Testis (tissue), 3 donors: ENCODE data around the gene LRRK1. TPM values are rescaled to one million over a fixed set of nuclear protein-coding genes. Genes with fewer than 3 reads are reported as not detected.
A peak's percentile ranks its signal among the peaks of the same experiment; 100 is the strongest.

ENCODE experiments used
- DNase-seq: peaks from one replicate; pipeline ENCODE4 v3.0.0-alpha.2; 2019
- H3K27ac ChIP-seq, 2 donors: fragments of 200-600 bp; sonication (generic); one replicate each; pipeline ENCODE4 v1.5.1; 2019
- H3K27me3 ChIP-seq: fragments of 200-600 bp; sonication (generic); one replicate; pipeline ENCODE4 v1.5.1; 2019
- H3K36me3 ChIP-seq: fragments of 200-600 bp; sonication (generic); one replicate; pipeline ENCODE4 v1.5.1; 2017; ENCODE audit warnings: low read depth; ENCODE audit errors: missing control alignments
- H3K4me1 ChIP-seq: fragments of 200-600 bp; sonication (generic); one replicate; pipeline ENCODE4 v1.5.1; 2019
- H3K4me3 ChIP-seq, 2 donors: fragments of 200-600 bp; sonication (generic); one replicate each; pipeline ENCODE4 v1.5.1; 2017 to 2019
- H3K9me3 ChIP-seq: fragments of 200-600 bp; sonication (generic); one replicate; pipeline ENCODE4 v1.5.1; 2017
- CTCF ChIP-seq, 3 experiments: fragments of 450-650 bp in 2 of 3; fragments of 200-600 bp in 1 of 3; sonication (generic) in 1 of 3; IDR thresholded peaks; one replicate each; pipeline ENCODE4 v1.5.1; 2016 to 2019; ENCODE audit warnings: antibody characterized with exemption in 3 of 3, mild to moderate bottlenecking in 2 of 3, moderate library complexity in 1 of 3
- POLR2A ChIP-seq: fragments of 450-650 bp; IDR thresholded peaks from one replicate; pipeline ENCODE4 v1.6.1; 2017; ENCODE audit warnings: antibody characterized with exemption, mild to moderate bottlenecking, moderate library complexity
- WGBS, 2 donors: methylation state at CpG; one replicate each; pipeline ENCODE4 v1.1.5; 2018; 5-methylcytosine and 5-hydroxymethylcytosine counted together
- intact Hi-C: fragments of 100-400 bp; cut with DNase I; formaldehyde crosslinking; loops from one replicate; pipeline ENCODE4 v1.15.1; 2023; ENCODE audit warnings: low total_unique reads
- polyA plus RNA-seq: library from polyadenylated mRNA; stranded (reverse); fragments of 350-450 nt; fragmentation: Illumina TruSeq; extraction: RNeasy Lipid Tissue Mini Kit (QIAGEN cat#74804); gene quantifications from one replicate; pipeline ENCODE4 v1.2.3, GENCODE V29; 2014; ENCODE audit warnings: low read depth, low replicate concordance; ENCODE audit not compliant: insufficient read depth
- total RNA-seq, 2 donors: library from RNA; depleted of rRNA; stranded (reverse); fragments of >200 nt; gene quantifications; one replicate each; pipeline ENCODE4 v1.2.3, GENCODE V29; 2016

LRRK1 gene
- total and polyA plus RNA-seq, 3 donors from 2014 or later = 18.8 to 24.6 (median 23.0) TPM

- Histone ChIP-seq H3K27me3 (no peaks in the 10 kb centered on the region), H3K36me3 (no peaks in the 10 kb centered on the region), H3K4me1 (peaks cover 3% of the 10 kb centered on the region), H3K27ac (no peak overlapping the region), H3K9me3 (no peaks in the 10 kb centered on the region), H3K4me3 (no peak overlapping the region)
- no peak for TF ChIP-seq POLR2A
- TF ChIP-seq CTCF (IDR thresholded peaks at IDR 0.05) = no peak
- intact Hi-C loops = no loop called here
- no peak for DNase-seq
- WGBS, 2 donors = 85 to 87% methylated on average over 14 of the region's 14 CpGs
These were observed 40.2 kb downstream of the LRRK1 start for GRCh38 chr15:100959066-100960050.

GRCh38 chr15:100966997-100967396 lies 47.8 kb downstream of the LRRK1 start:
- no peaks in the 10 kb centered on the region for H3K4me1 ChIP-seq
- no peak overlapping the region for H3K4me3 ChIP-seq
- H3K27me3 ChIP-seq = no peaks in the 10 kb centered on the region
- no peak for DNase-seq
- 68 to 79% methylated on average over 4 of the region's 4 CpGs for WGBS, 2 donors
- H3K27ac ChIP-seq = no peak overlapping the region
- no peak for TF ChIP-seq POLR2A
- no peak for TF ChIP-seq CTCF (IDR thresholded peaks at IDR 0.05)
- intact Hi-C loops = no loop called here
- no peaks in the 10 kb centered on the region for H3K9me3 ChIP-seq
- no peaks in the 10 kb centered on the region for H3K36me3 ChIP-seq

GRCh38 chr15:100968050-100968966 lies 49.2 kb downstream of the LRRK1 start:
- TF ChIP-seq POLR2A = no peak
- TF ChIP-seq CTCF (IDR thresholded peaks at IDR 0.05) = no peak
- Histone ChIP-seq H3K4me1 (no peaks in the 10 kb centered on the region), H3K36me3 (no peaks in the 10 kb centered on the region), H3K9me3 (no peaks in the 10 kb centered on the region), H3K27ac (no peak overlapping the region), H3K4me3 (no peak overlapping the region), H3K27me3 (no peaks in the 10 kb centered on the region)
- 90 to 93% methylated on average over 3 of the region's 3 CpGs for WGBS, 2 donors
- no peak for DNase-seq
- intact Hi-C loops = no loop called here

- no peak for DNase-seq
- intact Hi-C loops = no loop called here
- TF ChIP-seq CTCF (IDR thresholded peaks at IDR 0.05) (no peak), POLR2A (no peak)
- WGBS, 2 donors = 27 to 40% methylated on average over 14 to 33 of the region's 36 CpGs
- no peak overlapping the region for H3K27ac ChIP-seq
- no peaks in the 10 kb centered on the region for H3K36me3 ChIP-seq
- no peaks in the 10 kb centered on the region for H3K27me3 ChIP-seq
- H3K4me1 ChIP-seq = no peaks in the 10 kb centered on the region
- H3K4me3 ChIP-seq = peak overlapping the region; percentile 26 to 29
- no peaks in the 10 kb centered on the region for H3K9me3 ChIP-seq
These were observed 53.8 kb downstream of the LRRK1 start for GRCh38 chr15:100972975-100973350.
